HG03575 (cell line): Measurements from ENCODE around the gene WDR49.

Source experiments
- ATAC-seq: cut with Tn5 transposase; IDR thresholded peaks from one replicate; pipeline ENCODE4 v1.9.1; 2021; ENCODE audit not compliant: unreplicated experiment, insufficient number of reproducible peaks, low FRiP score; ENCODE audit errors: extremely low read depth

WDR49 gene

GRCh38 chr3:167653760-167654159 lies at the start of gene WDR49:
Gene WDR49, minus strand, starts transcription at chr3:167653942. Its CDS starts 517 bp downstream, at chr3:167653425.
- no peak for ATAC-seq

- no peak for ATAC-seq
Observed at GRCh38 chr3:167700926-167701325, 47.2 kb upstream of the WDR49 start.

GRCh38 chr3:167700046-167700445 lies 46.3 kb upstream of the WDR49 start:
- ATAC-seq, result no peak

GRCh38 chr3:167694121-167694520 lies 40.4 kb upstream of the WDR49 start:
- ATAC-seq, result no peak

- ATAC-seq, result peak; percentile 100
Observed at GRCh38 chr3:167691366-167691765, 37.6 kb upstream of the WDR49 start.

GRCh38 chr3:167684388-167684993 lies 30.7 kb upstream of the WDR49 start:
- peak; percentile 65 for ATAC-seq

- ATAC-seq, result no peak
Observed at GRCh38 chr3:167679526-167679925, 25.8 kb upstream of the WDR49 start.

- ATAC-seq, result no peak
Observed at GRCh38 chr3:167675848-167676247, 22.1 kb upstream of the WDR49 start.

- ATAC-seq, result no peak
Observed at GRCh38 chr3:167673221-167673620, 19.5 kb upstream of the WDR49 start.

- no peak for ATAC-seq
Observed at GRCh38 chr3:167671878-167672427, 18.2 kb upstream of the WDR49 start.

- ATAC-seq, result no peak
Observed at GRCh38 chr3:167669699-167670098, 16.0 kb upstream of the WDR49 start.

- no peak for ATAC-seq
Observed at GRCh38 chr3:167668651-167669050, 14.9 kb upstream of the WDR49 start.

- ATAC-seq, result no peak
Observed at GRCh38 chr3:167666563-167666962, 12.8 kb upstream of the WDR49 start.

- no peak for ATAC-seq
Observed at GRCh38 chr3:167662919-167663400, 9.2 kb upstream of the WDR49 start.

GRCh38 chr3:167657684-167658225 lies 4.0 kb upstream of the WDR49 start:
- no peak for ATAC-seq

- ATAC-seq, result no peak
Observed at GRCh38 chr3:167656821-167657220, 3.1 kb upstream of the WDR49 start.

- no peak for ATAC-seq
Observed at GRCh38 chr3:167653155-167653554, 587 bp downstream of the WDR49 start.

- no peak for ATAC-seq
Observed at GRCh38 chr3:167651826-167652225, 1.9 kb downstream of the WDR49 start.

- no peak for ATAC-seq
Observed at GRCh38 chr3:167650459-167650858, 3.3 kb downstream of the WDR49 start.

GRCh38 chr3:167649746-167650145 lies 4.0 kb downstream of the WDR49 start:
- ATAC-seq, result no peak

GRCh38 chr3:167644611-167645010 lies 9.1 kb downstream of the WDR49 start:
- no peak for ATAC-seq
